Muscle layer of colon (tissue), 2 donors: ENCODE data around the gene AK1.
"Not testable (repeated sequence)": the region's sequence is repeated elsewhere in the genome, so short reads cannot be mapped to it uniquely, and the experiment has no call there.

Experiments
- H3K27ac ChIP-seq: one replicate; pipeline ENCODE4 v1.7.0; 2013; ENCODE audit warnings: low read depth, mild to moderate bottlenecking, low read length, moderate library complexity
- H3K27me3 ChIP-seq, 2 donors: one replicate each; pipeline ENCODE4 v1.7.0; 2013; ENCODE audit warnings: low read length in 2 of 2, mild to moderate bottlenecking in 2 of 2; ENCODE audit not compliant: insufficient read depth in 2 of 2, control insufficient read depth in 1 of 2
- H3K36me3 ChIP-seq: one replicate; pipeline ENCODE4 v1.7.0; 2013; ENCODE audit warnings: mild to moderate bottlenecking, low read length; ENCODE audit not compliant: insufficient read depth
- H3K4me1 ChIP-seq: one replicate; pipeline ENCODE4 v1.7.0; 2013; ENCODE audit warnings: mild to moderate bottlenecking, low read length; ENCODE audit not compliant: insufficient read depth
- H3K4me3 ChIP-seq, 2 donors: one replicate each; pipeline ENCODE4 v1.7.0; 2013; ENCODE audit warnings: low read length in 2 of 2, low read depth in 1 of 2, mild to moderate bottlenecking in 1 of 2, moderate library complexity in 1 of 2
- H3K9ac ChIP-seq: one replicate; pipeline ENCODE4 v1.7.0; 2013; ENCODE audit warnings: low read length
- H3K9me3 ChIP-seq: one replicate; pipeline ENCODE4 v1.7.0; 2013; ENCODE audit warnings: mild to moderate bottlenecking, low read length
- donor health status: abdominal sarcoma.
- donor health status: Adenocarcinoma of cecum.

The AK1 gene

GRCh38 chr9:127836561-127836960 is 40.9 kb downstream of the AK1 start:
- not testable (repeated sequence) for H3K9me3 ChIP-seq, H3K27me3 ChIP-seq, H3K36me3 ChIP-seq
- Histone ChIP-seq H3K4me3 (peak overlapping the region in 1 of 2 donors; percentile 18), H3K9ac (peak overlapping the region; percentile 33), H3K4me1 (peaks cover 23% of the 10 kb centered on the region), H3K27ac (peak overlapping the region; percentile 67)

GRCh38 chr9:127835991-127836516 is 41.4 kb downstream of the AK1 start:
- H3K36me3 ChIP-seq, result no peaks in the 10 kb centered on the region
- H3K27ac ChIP-seq, result peak overlapping the region; percentile 67
- H3K9ac ChIP-seq, result no peak overlapping the region
- H3K4me3 ChIP-seq, result peak overlapping the region in 1 of 2 donors; percentile 38
- no peaks in the 10 kb centered on the region for H3K9me3 ChIP-seq
- peaks cover 23% of the 10 kb centered on the region for H3K4me1 ChIP-seq
- no peaks in the 10 kb centered on the region for H3K27me3 ChIP-seq

GRCh38 chr9:127833555-127833954 is 43.9 kb downstream of the AK1 start:
- no peaks in the 10 kb centered on the region for H3K36me3 ChIP-seq
- H3K9me3 ChIP-seq, result no peaks in the 10 kb centered on the region
- no peak overlapping the region for H3K4me3 ChIP-seq
- H3K4me1 ChIP-seq, result peaks cover 35% of the 10 kb centered on the region
- no peak overlapping the region for H3K9ac ChIP-seq
- no peaks in the 10 kb centered on the region for H3K27me3 ChIP-seq
- no peak overlapping the region for H3K27ac ChIP-seq

GRCh38 chr9:127832248-127832647 is 45.2 kb downstream of the AK1 start:
- Histone ChIP-seq H3K27ac (no peak overlapping the region), H3K9ac (no peak overlapping the region), H3K4me1 (peaks cover 26% of the 10 kb centered on the region), H3K27me3 (peaks cover 0 to 7% of the 10 kb centered on the region in 2 donors), H3K9me3 (no peaks in the 10 kb centered on the region), H3K36me3 (no peaks in the 10 kb centered on the region), H3K4me3 (no peak overlapping the region)

- Histone ChIP-seq H3K9me3 (no peaks in the 10 kb centered on the region), H3K27me3 (peaks cover 0 to 7% of the 10 kb centered on the region in 2 donors), H3K27ac (no peak overlapping the region), H3K9ac (no peak overlapping the region), H3K36me3 (no peaks in the 10 kb centered on the region), H3K4me1 (peaks cover 18% of the 10 kb centered on the region), H3K4me3 (no peak overlapping the region)
Observed at GRCh38 chr9:127829205-127829906, 48.1 kb downstream of the AK1 start.

GRCh38 chr9:127828262-127829031 is 49.0 kb downstream of the AK1 start:
- Histone ChIP-seq H3K4me3 (peak overlapping the region in 1 of 2 donors; percentile 44), H3K9me3 (no peaks in the 10 kb centered on the region), H3K36me3 (no peaks in the 10 kb centered on the region), H3K9ac (no peak overlapping the region), H3K4me1 (peaks cover 18% of the 10 kb centered on the region), H3K27ac (peak overlapping the region; percentile 51), H3K27me3 (peaks cover 0 to 7% of the 10 kb centered on the region in 2 donors)

GRCh38 chr9:127826253-127826913 is 51.1 kb downstream of the AK1 start:
- no peak overlapping the region for H3K9ac ChIP-seq
- H3K9me3 ChIP-seq, result no peaks in the 10 kb centered on the region
- H3K27ac ChIP-seq, result no peak overlapping the region
- H3K36me3 ChIP-seq, result no peaks in the 10 kb centered on the region
- H3K4me3 ChIP-seq, result no peak overlapping the region
- H3K27me3 ChIP-seq, result peaks cover 0 to 7% of the 10 kb centered on the region in 2 donors
- H3K4me1 ChIP-seq, result peaks cover 18% of the 10 kb centered on the region

GRCh38 chr9:127825319-127826051 is 52.0 kb downstream of the AK1 start:
- peaks cover 18% of the 10 kb centered on the region for H3K4me1 ChIP-seq
- no peak overlapping the region for H3K27ac ChIP-seq
- H3K9ac ChIP-seq, result no peak overlapping the region
- peaks cover 0 to 7% of the 10 kb centered on the region in 2 donors for H3K27me3 ChIP-seq
- H3K9me3 ChIP-seq, result no peaks in the 10 kb centered on the region
- H3K4me3 ChIP-seq, result no peak overlapping the region
- no peaks in the 10 kb centered on the region for H3K36me3 ChIP-seq

- Histone ChIP-seq H3K4me1 (peaks cover 5% of the 10 kb centered on the region), H3K27ac (no peak overlapping the region), H3K9ac (no peak overlapping the region), H3K9me3 (no peaks in the 10 kb centered on the region), H3K27me3 (no peaks in the 10 kb centered on the region), H3K36me3 (peaks cover 12% of the 10 kb centered on the region), H3K4me3 (no peak overlapping the region)
Observed at GRCh38 chr9:127822108-127822507, 55.4 kb downstream of the AK1 start.

- Histone ChIP-seq H3K27me3 (no peaks in the 10 kb centered on the region), H3K9me3 (no peaks in the 10 kb centered on the region), H3K36me3 (peaks cover 36% of the 10 kb centered on the region), H3K4me1 (no peaks in the 10 kb centered on the region), H3K27ac (no peak overlapping the region), H3K9ac (no peak overlapping the region), H3K4me3 (no peak overlapping the region)
Observed at GRCh38 chr9:127818574-127818973, 58.9 kb downstream of the AK1 start.
